Heart left ventricle (tissue), 13 donors: ENCODE results near the gene RAB11FIP4.

ENCODE experiments used
- POLR2A ChIP-seq, 2 donors: fragments of 450-650 bp; IDR thresholded peaks; one replicate each; pipeline ENCODE4 v1.6.1; 2017; ENCODE audit warnings: antibody characterized with exemption in 2 of 2, mild to moderate bottlenecking in 2 of 2, moderate library complexity in 2 of 2
- TF ChIP-seq, protein P1 (sequence below), 12 donors: fragments of 200-600 bp; sonication (generic) in 4 of 12; IDR thresholded peaks; one replicate each; pipeline versions ENCODE4 v1.5.0 to v1.8.0; 2018 to 2022; ENCODE audit warnings: antibody characterized with exemption in 12 of 12, mild to moderate bottlenecking in 5 of 12
- donor health status: ischemic (EF 13 %, LVEDD 7.1; RV severe dilation, severe dysfunction).
- donor health status: DM: no; HTN: yes; CAD: no.
- donor health status: DM: no; HTN: no; CAD: no.
- donor health status: ischemic (EF 25% LVEDD 6.9; RV normal size, moderate dysfunction).
- donor health status: ischemic (EF 25% LVEDD 5.7; RV mildly dilated, moderate dysfunction).
- donor health status: ischemic (EF 35%, LVEDD 5.7; RV mildly dilated, moderate dysfunction).
- donor health status: nonischemic (EF 11% LVEDD 7.7; RV severe dilation, severe dysfunction).
- donor health status: DM: yes; HTN: yes; CAD: no.
- donor health status: PGD.
- donor health status: ischemic (EF 29% LVEDD 5.4; RV normal size, mild dysfunction).
- donor health status: nonischemic (EF 23%, LVEDD 6.1; RV moderate dilation, normal function).

DNA sequence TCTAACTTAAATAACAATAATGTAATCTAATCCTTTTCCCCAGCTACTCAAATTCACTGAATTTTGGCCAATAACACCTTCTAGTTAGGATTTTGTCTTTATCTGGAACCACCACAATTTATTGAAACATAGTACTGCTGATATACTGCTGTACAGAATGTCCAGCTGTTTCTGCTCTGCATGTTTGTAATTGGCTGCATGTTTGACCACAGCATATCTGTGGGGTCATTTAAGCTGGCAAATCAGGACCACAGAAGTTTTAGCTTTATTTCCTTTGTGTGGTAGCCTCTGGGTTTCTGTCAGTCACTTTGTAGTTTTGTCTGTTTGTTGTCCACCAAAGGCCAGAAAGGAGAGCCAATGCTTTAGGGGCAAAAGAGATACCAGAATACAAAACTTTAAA lies 22.2 kb upstream of the RAB11FIP4 start:
- TF ChIP-seq, protein P1, sequence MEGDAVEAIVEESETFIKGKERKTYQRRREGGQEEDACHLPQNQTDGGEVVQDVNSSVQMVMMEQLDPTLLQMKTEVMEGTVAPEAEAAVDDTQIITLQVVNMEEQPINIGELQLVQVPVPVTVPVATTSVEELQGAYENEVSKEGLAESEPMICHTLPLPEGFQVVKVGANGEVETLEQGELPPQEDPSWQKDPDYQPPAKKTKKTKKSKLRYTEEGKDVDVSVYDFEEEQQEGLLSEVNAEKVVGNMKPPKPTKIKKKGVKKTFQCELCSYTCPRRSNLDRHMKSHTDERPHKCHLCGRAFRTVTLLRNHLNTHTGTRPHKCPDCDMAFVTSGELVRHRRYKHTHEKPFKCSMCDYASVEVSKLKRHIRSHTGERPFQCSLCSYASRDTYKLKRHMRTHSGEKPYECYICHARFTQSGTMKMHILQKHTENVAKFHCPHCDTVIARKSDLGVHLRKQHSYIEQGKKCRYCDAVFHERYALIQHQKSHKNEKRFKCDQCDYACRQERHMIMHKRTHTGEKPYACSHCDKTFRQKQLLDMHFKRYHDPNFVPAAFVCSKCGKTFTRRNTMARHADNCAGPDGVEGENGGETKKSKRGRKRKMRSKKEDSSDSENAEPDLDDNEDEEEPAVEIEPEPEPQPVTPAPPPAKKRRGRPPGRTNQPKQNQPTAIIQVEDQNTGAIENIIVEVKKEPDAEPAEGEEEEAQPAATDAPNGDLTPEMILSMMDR (IDR thresholded peaks at IDR 0.05) = no peak
- no peak for TF ChIP-seq POLR2A (IDR thresholded peaks at IDR 0.05)
